PC-3 (cell line): ENCODE results near the gene TFDP2. TPM values are rescaled to one million over a fixed set of nuclear protein-coding genes. Genes with fewer than 3 reads are reported as not detected.

Source experiments
- ATAC-seq: fragments of 200-7000 bp; cut with Tn5 transposase; 2 replicates; pipeline ENCODE4 v1.9.1; 2020; ENCODE audit warnings: mild to moderate bottlenecking, moderate library complexity
- BruUV-seq: library from RNA; stranded (reverse); fragments of 400-500 nt; replicated peaks from 2 replicates; lab custom pipeline; 2021; lab: Mats Ljungman, UMichigan
- CTCF ChIA-PET: fragments of 300-600 bp; sonication (Branson Sonifier 250); formaldehyde crosslinking; loops from one replicate; lab custom pipeline; 2022; ENCODE audit warnings: antibody characterized with exemption; lab: Charles Lee
- POLR2A ChIA-PET: fragments of 300-600 bp; sonication (Branson Sonifier 250); formaldehyde crosslinking; loops from one replicate; lab custom pipeline; 2022; ENCODE audit warnings: antibody characterized with exemption; ENCODE audit not compliant: unreplicated experiment; lab: Charles Lee
- DNase-seq: peaks from one replicate; pipeline ENCODE4 v3.0.0-alpha.2; 2015
- H2AFZ ChIP-seq: fragments of 300-600 bp; sonication (generic); 2 replicates; pipeline ENCODE4 v1.6.0; 2016; ENCODE audit warnings: antibody characterized with exemption, low read length
- H3F3A ChIP-seq: fragments of 300-600 bp; sonication (generic); one replicate; pipeline ENCODE4 v1.6.0; 2017; ENCODE audit warnings: antibody characterized with exemption, low read length, control low read depth, mild to moderate bottlenecking; ENCODE audit not compliant: unreplicated experiment
- H3K27ac ChIP-seq: fragments of 300-600 bp; sonication (generic); 2 replicates; pipeline ENCODE4 v1.5.1; 2016; ENCODE audit warnings: mild to moderate bottlenecking, low read length
- H3K27me3 ChIP-seq: fragments of 300-600 bp; sonication (generic); 2 replicates; pipeline ENCODE4 v1.6.1; 2016; ENCODE audit warnings: low read length, mixed read lengths
- H3K36me3 ChIP-seq: fragments of 300-600 bp; sonication (generic); 2 replicates; pipeline ENCODE4 v1.6.1; 2016; ENCODE audit warnings: low read depth, mixed run types, low read length, mixed read lengths
- H3K4me1 ChIP-seq: fragments of 300-600 bp; sonication (generic); 2 replicates; pipeline ENCODE4 v1.5.1; 2016; ENCODE audit warnings: low read length; ENCODE audit not compliant: insufficient read depth
- H3K4me2 ChIP-seq: fragments of 300-600 bp; sonication (generic); 2 replicates; pipeline ENCODE4 v1.6.0; 2016; ENCODE audit warnings: low read length
- H3K4me3 ChIP-seq: fragments of 300-600 bp; sonication (generic); 2 replicates; pipeline ENCODE4 v1.5.1; 2016; ENCODE audit warnings: mild to moderate bottlenecking, low read length, mixed read lengths
- H3K79me2 ChIP-seq: fragments of 300-600 bp; sonication (generic); 2 replicates; pipeline ENCODE4 v1.6.1; 2017; ENCODE audit warnings: low read length, mixed read lengths
- H3K9ac ChIP-seq: fragments of 300-600 bp; sonication (generic); 2 replicates; pipeline ENCODE4 v1.6.0; 2016; ENCODE audit warnings: mild to moderate bottlenecking, low read length
- H3K9me2 ChIP-seq: fragments of 300-600 bp; sonication (generic); replicated peaks from 2 replicates; pipeline ENCODE4 v1.6.1; 2016; ENCODE audit warnings: mixed run types, low read length, mixed read lengths
- H3K9me3 ChIP-seq: fragments of 300-600 bp; sonication (generic); 2 replicates; pipeline ENCODE4 v1.6.1; 2016; ENCODE audit warnings: low read length, mixed read lengths
- H4K20me1 ChIP-seq: fragments of 300-600 bp; sonication (generic); 2 replicates; pipeline ENCODE4 v1.6.1; 2016; ENCODE audit warnings: low read length, mixed read lengths
- CTCF ChIP-seq: fragments of 300-600 bp; sonication (generic); conservative IDR thresholded peaks from 2 replicates; pipeline ENCODE4 v1.5.1; 2017; ENCODE audit warnings: antibody characterized with exemption, low read depth, mild to moderate bottlenecking, low read length
- EZH2 ChIP-seq: fragments of 300-600 bp; sonication (generic); IDR thresholded peaks from one replicate; pipeline ENCODE4 v1.6.1; 2017; ENCODE audit warnings: antibody characterized with exemption, mild to moderate bottlenecking, low read length; ENCODE audit not compliant: unreplicated experiment
- EZH2phosphoT487 ChIP-seq: fragments of 300-600 bp; sonication (generic); IDR thresholded peaks from 2 replicates; pipeline ENCODE4 v1.6.1; 2018; ENCODE audit warnings: mild to moderate bottlenecking, antibody characterized with exemption, low read length, borderline replicate concordance
- intact Hi-C: fragments of 100-400 bp; cut with micrococcal nuclease; formaldehyde crosslinking; loops from 2 replicates; pipeline ENCODE4 v1.9.0; 2023
- total RNA-seq: library from RNA; depleted of rRNA; stranded (reverse); fragments of >200 nt; gene quantifications from 2 replicates; pipeline ENCODE4 v1.2.3, GENCODE V29; 2014

Gene TFDP2
- total RNA-seq, 1 experiment from 2014 or later: 37.9 TPM

GRCh38 chr3:142053835-142054234 lies 95.5 kb downstream of the TFDP2 start:
- Histone ChIP-seq H3K9ac (no peak overlapping the region), H3K79me2 (no peaks in the 10 kb centered on the region), H3K27me3 (no peaks in the 10 kb centered on the region), H3K36me3 (no peaks in the 10 kb centered on the region), H3K4me3 (no peak overlapping the region), H3K4me2 (no peak overlapping the region), H3K27ac (no peak overlapping the region), H3F3A (no peaks in the 10 kb centered on the region), H3K9me2 (no peaks in the 10 kb centered on the region), H2AFZ (no peak overlapping the region), H3K9me3 (no peaks in the 10 kb centered on the region), H3K4me1 (no peaks in the 10 kb centered on the region), H4K20me1 (no peaks in the 10 kb centered on the region)
- TF ChIP-seq CTCF (no peak), EZH2phosphoT487 (no peak), EZH2 (no peak)
- DNase-seq: no peak
- intact Hi-C loops: no loop called here
- CTCF ChIA-PET: no interaction called here
- POLR2A ChIA-PET: no interaction called here
- no TSS peak for BruUV-seq
- no peak for ATAC-seq

- Histone ChIP-seq H3K9me2 (no peaks in the 10 kb centered on the region), H3K27ac (no peak overlapping the region), H3K4me3 (no peak overlapping the region), H3K9ac (no peak overlapping the region), H3K4me1 (no peaks in the 10 kb centered on the region), H3K27me3 (no peaks in the 10 kb centered on the region), H3K79me2 (no peaks in the 10 kb centered on the region), H2AFZ (no peak overlapping the region), H3K36me3 (no peaks in the 10 kb centered on the region), H3K9me3 (no peaks in the 10 kb centered on the region), H4K20me1 (no peaks in the 10 kb centered on the region), H3K4me2 (no peak overlapping the region), H3F3A (no peaks in the 10 kb centered on the region)
- TF ChIP-seq EZH2: no peak
- TF ChIP-seq CTCF: no peak
- TF ChIP-seq EZH2phosphoT487: no peak
- BruUV-seq: no TSS peak
- ATAC-seq (no peak), DNase-seq (no peak)
- ChIA-PET POLR2A (no interaction called here), CTCF (no interaction called here)
- intact Hi-C loops: no loop called here
Observed at GRCh38 chr3:142053244-142053643, 96.1 kb downstream of the TFDP2 start.

GRCh38 chr3:142051351-142051750 lies 98.0 kb downstream of the TFDP2 start:
- BruUV-seq: no TSS peak
- Histone ChIP-seq H3K27me3 (no peaks in the 10 kb centered on the region), H3K9me3 (no peaks in the 10 kb centered on the region), H2AFZ (no peak overlapping the region), H3K36me3 (no peaks in the 10 kb centered on the region), H3K9me2 (no peaks in the 10 kb centered on the region), H3K9ac (no peak overlapping the region), H3K4me3 (no peak overlapping the region), H3K4me2 (no peak overlapping the region), H3K27ac (no peak overlapping the region), H3K4me1 (no peaks in the 10 kb centered on the region), H3K79me2 (no peaks in the 10 kb centered on the region), H4K20me1 (no peaks in the 10 kb centered on the region), H3F3A (no peaks in the 10 kb centered on the region)
- CTCF ChIA-PET: interaction anchor here (0.7 kb wide), 1 partner anchor 75 kb away, joined by 4 read pairs; no protein-coding TSS in a partner anchor
- ATAC-seq: no peak
- intact Hi-C loops: no loop called here
- TF ChIP-seq EZH2 (no peak), EZH2phosphoT487 (no peak), CTCF (no peak)
- POLR2A ChIA-PET: no interaction called here
- no peak for DNase-seq
